Measurements from ENCODE around the gene TF.

Gene TF

DNA sequence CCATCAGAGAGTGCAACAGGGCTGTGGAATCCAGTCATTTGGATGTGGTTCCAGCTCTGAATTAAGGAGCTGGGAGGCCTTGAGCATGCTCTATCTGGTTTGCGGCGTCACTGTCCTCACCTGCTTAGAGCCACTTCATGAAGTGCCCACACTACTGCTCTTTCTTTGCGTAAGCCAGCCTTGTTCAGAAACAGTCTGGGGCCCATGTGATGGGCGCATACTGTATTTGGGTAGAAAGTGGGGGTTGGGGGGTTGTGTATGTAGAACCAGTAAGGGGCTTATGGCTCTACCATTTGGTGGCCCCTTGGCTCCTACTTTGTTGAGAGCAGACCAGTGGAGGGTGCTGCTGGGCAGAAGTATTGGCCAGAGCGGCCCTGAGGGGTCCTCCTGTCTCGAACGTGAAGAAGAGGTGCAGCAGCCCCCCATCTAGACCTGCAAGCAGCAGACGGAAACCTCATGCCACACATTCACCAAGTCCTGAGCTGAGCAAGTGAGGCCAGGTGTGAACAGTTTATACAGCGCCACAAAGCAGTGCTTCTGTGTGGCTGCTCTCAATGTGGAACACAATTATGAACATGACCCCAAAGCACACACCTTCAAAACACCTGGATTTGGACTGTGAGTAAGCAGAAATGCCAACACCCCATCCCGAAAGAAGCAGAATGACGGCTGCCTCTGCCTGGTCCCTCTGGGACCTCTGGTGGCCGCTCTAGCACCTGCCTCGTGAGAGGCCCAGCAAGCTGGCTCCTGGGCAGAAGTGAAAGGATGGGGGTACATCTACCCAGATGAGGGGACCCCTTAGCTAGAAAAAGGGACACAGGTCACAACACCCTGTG is 86.0 kb downstream of the TF start:
- DNase-seq: no peak
- H3K4me1 ChIP-seq: no peaks in the 10 kb centered on the region

GRCh38 chr3:133832802-133833144 is 86.6 kb downstream of the TF start:
- no peaks in the 10 kb centered on the region for H3K4me1 ChIP-seq
- H3K36me3 ChIP-seq: peaks cover 0 to 21% (median 0%) of the 10 kb centered on the region in 3 donors
- no peaks in the 10 kb centered on the region for H3K27me3 ChIP-seq
- intact Hi-C loops (cut with DNase I; ENCODE audit: low total_unique reads): no loop called here
- H3K4me3 ChIP-seq: no peak overlapping the region
- DNase-seq: no peak
- H3K9me3 ChIP-seq: no peaks in the 10 kb centered on the region
- no peak overlapping the region for H3K27ac ChIP-seq
- TF ChIP-seq, protein P1, sequence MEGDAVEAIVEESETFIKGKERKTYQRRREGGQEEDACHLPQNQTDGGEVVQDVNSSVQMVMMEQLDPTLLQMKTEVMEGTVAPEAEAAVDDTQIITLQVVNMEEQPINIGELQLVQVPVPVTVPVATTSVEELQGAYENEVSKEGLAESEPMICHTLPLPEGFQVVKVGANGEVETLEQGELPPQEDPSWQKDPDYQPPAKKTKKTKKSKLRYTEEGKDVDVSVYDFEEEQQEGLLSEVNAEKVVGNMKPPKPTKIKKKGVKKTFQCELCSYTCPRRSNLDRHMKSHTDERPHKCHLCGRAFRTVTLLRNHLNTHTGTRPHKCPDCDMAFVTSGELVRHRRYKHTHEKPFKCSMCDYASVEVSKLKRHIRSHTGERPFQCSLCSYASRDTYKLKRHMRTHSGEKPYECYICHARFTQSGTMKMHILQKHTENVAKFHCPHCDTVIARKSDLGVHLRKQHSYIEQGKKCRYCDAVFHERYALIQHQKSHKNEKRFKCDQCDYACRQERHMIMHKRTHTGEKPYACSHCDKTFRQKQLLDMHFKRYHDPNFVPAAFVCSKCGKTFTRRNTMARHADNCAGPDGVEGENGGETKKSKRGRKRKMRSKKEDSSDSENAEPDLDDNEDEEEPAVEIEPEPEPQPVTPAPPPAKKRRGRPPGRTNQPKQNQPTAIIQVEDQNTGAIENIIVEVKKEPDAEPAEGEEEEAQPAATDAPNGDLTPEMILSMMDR (IDR thresholded peaks at IDR 0.05): no peak

More for the DNA sequence above, 86.0 kb downstream of the TF start:
- Histone ChIP-seq H3K27ac (no peak overlapping the region), H3K27me3 (no peaks in the 10 kb centered on the region), H3K36me3 (peaks cover 0 to 16% (median 0%) of the 10 kb centered on the region in 3 donors), H3K9me3 (no peaks in the 10 kb centered on the region), H3K4me3 (no peak overlapping the region)
- TF ChIP-seq, protein P1 (IDR thresholded peaks at IDR 0.05): no peak
- intact Hi-C loops (cut with DNase I; ENCODE audit: low total_unique reads): no loop called here

GRCh38 chr3:133833267-133833666 is 87.1 kb downstream of the TF start:
- Histone ChIP-seq H3K36me3 (peaks cover 0 to 25% (median 0%) of the 10 kb centered on the region in 3 donors), H3K27ac (no peak overlapping the region)
- no peak for DNase-seq

GRCh38 chr3:133833880-133834620 is 87.9 kb downstream of the TF start:
- H3K4me3 ChIP-seq: no peak overlapping the region
- no peak overlapping the region for H3K27ac ChIP-seq
- intact Hi-C loops (cut with DNase I; ENCODE audit: low total_unique reads): no loop called here
- no peak for DNase-seq
- H3K4me1 ChIP-seq: no peaks in the 10 kb centered on the region
- peaks cover 0 to 32% (median 0%) of the 10 kb centered on the region in 3 donors for H3K36me3 ChIP-seq
- no peaks in the 10 kb centered on the region for H3K27me3 ChIP-seq
- H3K9me3 ChIP-seq: no peaks in the 10 kb centered on the region
- TF ChIP-seq, protein P1 (IDR thresholded peaks at IDR 0.05): no peak

More at GRCh38 chr3:133833267-133833666, 87.1 kb downstream of the TF start:
- TF ChIP-seq, protein P1 (IDR thresholded peaks at IDR 0.05): no peak
- Histone ChIP-seq H3K4me1 (no peaks in the 10 kb centered on the region), H3K4me3 (no peak overlapping the region), H3K27me3 (no peaks in the 10 kb centered on the region), H3K9me3 (no peaks in the 10 kb centered on the region)
- intact Hi-C loops (cut with DNase I; ENCODE audit: low total_unique reads): no loop called here

- TF ChIP-seq, protein P1 (IDR thresholded peaks at IDR 0.05): no peak
- H3K4me3 ChIP-seq: no peak overlapping the region
- no peaks in the 10 kb centered on the region for H3K27me3 ChIP-seq
- no peaks in the 10 kb centered on the region for H3K9me3 ChIP-seq
- intact Hi-C loops (cut with DNase I; ENCODE audit: low total_unique reads): no loop called here
- no peak overlapping the region for H3K27ac ChIP-seq
- DNase-seq: no peak
- H3K36me3 ChIP-seq: peaks cover 0 to 36% (median 0%) of the 10 kb centered on the region in 3 donors
- H3K4me1 ChIP-seq: no peaks in the 10 kb centered on the region
Observed at GRCh38 chr3:133834621-133835417, 88.6 kb downstream of the TF start.
